ENCODE measurements around the gene PTPRK. TPM values are rescaled to one million over a fixed set of nuclear protein-coding genes. Genes with fewer than 3 reads are reported as not detected.

Gene PTPRK
- total and polyA plus RNA-seq, 9 of the 15 experiments (the other 6 are each of a cell fraction or from before 2014, with no cell fraction given), result 0.04 to 0.51 TPM; not detected in 7

GRCh38 chr6:128479048-128479666 is 41.2 kb downstream of the PTPRK start:
- no peaks in the 10 kb centered on the region for H3K4me1 ChIP-seq (replicated peaks in 1 of 2; ENCODE audit: control insufficient read depth in 2 of 2, insufficient read depth in 2 of 2, low read length in 2 of 2)
- DNase-seq (ENCODE audit: extremely low read depth in 1 of 4, low spot score in 3 of 4), result no peak
- H3K79me2 ChIP-seq (ENCODE audit: control insufficient read depth, insufficient read depth, low read length), result no peaks in the 10 kb centered on the region
- no peaks in the 10 kb centered on the region for H3K9me1 ChIP-seq (ENCODE audit: control insufficient read depth, insufficient read depth, low read length)
- ATAC-seq, result no peak
- H3K36me3 ChIP-seq (ENCODE audit: control insufficient read depth, insufficient read depth, low read length), result no peaks in the 10 kb centered on the region
- BruUV-seq (replicated peaks), result no TSS peak
- H3K9me3 ChIP-seq (replicated peaks; ENCODE audit: control insufficient read depth, insufficient read depth, low read depth, low read length), result no peaks in the 10 kb centered on the region; the same call in 1 of the 2 replicates
- H2AFZ ChIP-seq (ENCODE audit: low read depth, low read length), result no peak overlapping the region
- CTCF ChIA-PET (ENCODE audit: low intra/inter-chr PET ratio), result no interaction called here
- intact Hi-C loops (cut with micrococcal nuclease) (no loop called here), in situ Hi-C loops (cut with MboI) (no loop called here)
- TF ChIP-seq FIP1L1 (IDR thresholded peaks at IDR 0.05; ENCODE audit: low read depth, low read length, poor library complexity, severe bottlenecking) (no peak), BRD4 (IDR thresholded peaks at IDR 0.05) (no peak), SP1 (CRISPR knock-in tag; IDR thresholded peaks at IDR 0.05) (no peak), ATF4 (CRISPR knock-in tag; IDR thresholded peaks at IDR 0.05) (no peak), KAT7 (CRISPR knock-in tag; IDR thresholded peaks at IDR 0.05; ENCODE audit: borderline replicate concordance) (no peak), PHTF2 (CRISPR knock-in tag; IDR thresholded peaks at IDR 0.05) (no peak), CTBP1 (IDR thresholded peaks at IDR 0.05; ENCODE audit: borderline replicate concordance) (no peak), MXD1 (CRISPR knock-in tag; IDR thresholded peaks at IDR 0.05; ENCODE audit: borderline replicate concordance, poor library complexity, severe bottlenecking) (no peak), SMAD1 (IDR thresholded peaks at IDR 0.05; ENCODE audit: low read depth, low read length, partially characterized antibody) (no peak)
- WGBS (ENCODE audit: insufficient coverage, low coverage, missing lambda C conversion rate), result 0% methylated on average over 2 of the region's 2 CpGs
- H3K27me3 ChIP-seq (ENCODE audit: control insufficient read depth in 2 of 2, insufficient read depth in 2 of 2, low read length in 2 of 2), result no peaks in the 10 kb centered on the region
- FAIRE-seq, result no peak
- no peak overlapping the region for H3K4me3 ChIP-seq
- no peak overlapping the region for H3K4me2 ChIP-seq (ENCODE audit: insufficient read depth, low read length)
- no peak overlapping the region for H3K27ac ChIP-seq (ENCODE audit: extremely low read depth, low read depth, low read length)
- no peak overlapping the region for H3K9ac ChIP-seq (ENCODE audit: insufficient read depth in 1 of 2, low read depth in 2 of 2, low read length in 2 of 2)
- POLR2A ChIA-PET, result no interaction called here
- no peaks in the 10 kb centered on the region for H4K20me1 ChIP-seq (replicated peaks; ENCODE audit: control insufficient read depth, insufficient read depth, low read length)

All from K562 (cell line).